WI38 (cell line): ENCODE data around the gene SUMF2.
"Not testable (repeated sequence)": the region's sequence is repeated elsewhere in the genome, so short reads cannot be mapped to it uniquely, and the experiment has no call there.

Experiments used
- H3K4me3 ChIP-seq: 2 replicates; pipeline ENCODE4 v1.5.1; 2011; ENCODE audit warnings: low read depth, mild to moderate bottlenecking, control low read depth, low read length
- CTCF ChIP-seq: IDR thresholded peaks from 2 replicates; pipeline ENCODE4 v1.5.1; 2012; ENCODE audit warnings: low read depth, mild to moderate bottlenecking, control low read depth, low read length

Gene SUMF2

GRCh38 chr7:56063882-56064625 is at the start of gene SUMF2:
TSS of gene SUMF2 (plus strand) at chr7:56064286. CDS start at chr7:56064312, 26 bp downstream.
- TF ChIP-seq CTCF: no peak
- peak within 1 kb of the TSS; percentile 83 for H3K4me3 ChIP-seq

- not testable (repeated sequence) for H3K4me3 ChIP-seq
Measured at GRCh38 chr7:56017015-56017414, 47.1 kb upstream of the SUMF2 start.

- no peak for TF ChIP-seq CTCF
- no peak overlapping the region for H3K4me3 ChIP-seq
Measured at GRCh38 chr7:56019501-56019900, 44.6 kb upstream of the SUMF2 start.

GRCh38 chr7:56023500-56023899 is 40.6 kb upstream of the SUMF2 start:
- H3K4me3 ChIP-seq: no peak overlapping the region
- TF ChIP-seq CTCF: no peak

- TF ChIP-seq CTCF: no peak
- no peak overlapping the region for H3K4me3 ChIP-seq
Measured at GRCh38 chr7:56026538-56026937, 37.5 kb upstream of the SUMF2 start.

- H3K4me3 ChIP-seq: no peak overlapping the region
- no peak for TF ChIP-seq CTCF
Measured at GRCh38 chr7:56028942-56029630, 35.0 kb upstream of the SUMF2 start.

GRCh38 chr7:56030340-56030739 is 33.7 kb upstream of the SUMF2 start:
- TF ChIP-seq CTCF: no peak
- no peak overlapping the region for H3K4me3 ChIP-seq

GRCh38 chr7:56031556-56031955 is 32.5 kb upstream of the SUMF2 start:
- H3K4me3 ChIP-seq: not testable (repeated sequence)

GRCh38 chr7:56032578-56032977 is 31.5 kb upstream of the SUMF2 start:
- peak overlapping the region; percentile 67; the same call in 1 of the 2 replicates for H3K4me3 ChIP-seq
